HepG2 (cell line): ENCODE data around the gene GTF2B. TPM values are rescaled to one million over a fixed set of nuclear protein-coding genes. Genes with fewer than 3 reads are reported as not detected.
"Not testable (repeated sequence)": the region's sequence is repeated elsewhere in the genome, so short reads cannot be mapped to it uniquely, and the experiment has no call there.

ENCODE experiments used
- ATAC-seq: fragments of 200-7000 bp; cut with Tn5 transposase; 3 replicates; pipeline ENCODE4 v1.9.1; 2020; ENCODE audit warnings: mild to moderate bottlenecking, moderate library complexity
- BruUV-seq: library from RNA; stranded (reverse); fragments of 400-500 nt; replicated peaks from 2 replicates; lab custom pipeline; 2021; lab: Mats Ljungman, UMichigan
- CTCF ChIA-PET: fragments of 300-600 bp; formaldehyde crosslinking; extraction: SDS; loops from one replicate; lab custom pipeline; 2021; ENCODE audit warnings: low total read pairs, inconsistent platforms, low intra/inter-chr PET ratio; lab: Yijun Ruan, JAX
- POLR2A ChIA-PET: fragments of 350-600 bp; sonication (Branson Sonifier 250); formaldehyde crosslinking; loops from one replicate; lab custom pipeline; 2020; ENCODE audit warnings: antibody characterized with exemption, inconsistent platforms; lab: Yijun Ruan, JAX
- DNase-seq: peaks from one replicate; pipeline ENCODE4 v3.0.0-alpha.2; 2015; ENCODE audit warnings: low spot score
- FAIRE-seq: peaks from 3 replicates; lab custom pipeline; 2011; peaks lifted over from hg19 to GRCh38; lab: Jason Lieb, UNC
- H2AFZ ChIP-seq: one replicate; pipeline ENCODE4 v1.6.1; 2011; ENCODE audit warnings: low read length, inconsistent platforms
- H3K27ac ChIP-seq: fragments of 300-600 bp; 3 replicates; pipeline ENCODE4 v1.8.0; 2011; ENCODE audit warnings: mixed run types, mild to moderate bottlenecking, mixed read lengths, low read length, inconsistent platforms; ENCODE audit not compliant: insufficient read depth; ENCODE audit errors: extremely low read length
- H3K27me3 ChIP-seq, 2 experiments: fragments of 200-600 bp in 1 of 2; 2 replicates in 1 of 2; 3 replicates in 1 of 2; pipeline versions ENCODE4 v1.6.0 to v1.8.0; 2011; ENCODE audit warnings: low read length in 2 of 2, mild to moderate bottlenecking in 2 of 2, moderate library complexity in 2 of 2, inconsistent platforms in 1 of 2; ENCODE audit not compliant: insufficient read depth in 2 of 2, control insufficient read depth in 1 of 2
- H3K36me3 ChIP-seq, 2 experiments: fragments of 200-600 bp in 1 of 2; replicated peaks in 1 of 2; 2 replicates in 1 of 2; 3 replicates in 1 of 2; pipeline versions ENCODE4 v1.5.1 to v1.8.0; 2011; ENCODE audit warnings: low read length in 2 of 2, inconsistent platforms in 1 of 2; ENCODE audit not compliant: insufficient read depth in 2 of 2, control insufficient read depth in 1 of 2
- H3K4me1 ChIP-seq: 2 replicates; pipeline ENCODE4 v1.5.1; 2012; ENCODE audit warnings: low read length, inconsistent platforms; ENCODE audit not compliant: insufficient read depth
- H3K4me2 ChIP-seq: 2 replicates; pipeline ENCODE4 v1.6.0; 2011; ENCODE audit warnings: low read depth, low read length, inconsistent platforms
- H3K4me3 ChIP-seq, 3 experiments: fragments of 200-600 bp in 1 of 3; sonication (generic), shearing (Covaris generic) in 1 of 3; replicated peaks in 1 of 3; 2 replicates each; pipeline ENCODE4 v1.5.1; 2011 to 2016; ENCODE audit warnings: low read length in 3 of 3, inconsistent platforms in 2 of 3, low read depth in 2 of 3, mild to moderate bottlenecking in 2 of 3, control low read depth in 1 of 3, mixed read lengths in 1 of 3; ENCODE audit not compliant: insufficient read depth in 1 of 3
- H3K79me2 ChIP-seq: one replicate; pipeline ENCODE4 v1.6.1; 2011; ENCODE audit warnings: low read length, inconsistent platforms; ENCODE audit not compliant: insufficient read depth
- H3K9ac ChIP-seq: 2 replicates; pipeline ENCODE4 v1.6.0; 2011; ENCODE audit warnings: mild to moderate bottlenecking, low read depth, low read length, inconsistent platforms; ENCODE audit not compliant: insufficient read depth
- H3K9me3 ChIP-seq: 2 replicates; pipeline ENCODE4 v1.5.1; 2012; ENCODE audit warnings: mild to moderate bottlenecking, low read length
- H4K20me1 ChIP-seq: 2 replicates; pipeline ENCODE4 v1.6.0; 2011; ENCODE audit warnings: inconsistent platforms, mild to moderate bottlenecking, low read length, moderate library complexity; ENCODE audit not compliant: insufficient read depth
- CEBPB ChIP-seq: IDR thresholded peaks from 2 replicates; pipeline ENCODE4 v1.6.1; 2011; ENCODE audit warnings: low read depth, low read length, improper control_type of control experiment, borderline replicate concordance
- EP300 ChIP-seq, 3 experiments: sonication (generic) in 1 of 3; formaldehyde crosslinking in 1 of 3; IDR thresholded peaks; 2 replicates each; pipeline versions ENCODE4 v1.5.1 to v1.6.1; 2011 to 2020; ENCODE audit warnings: low read depth in 2 of 3, low read length in 2 of 3, borderline replicate concordance in 1 of 3, improper control_type of control experiment in 1 of 3, mild to moderate bottlenecking in 1 of 3, missing genetic modification reagents in 1 of 3, moderate library complexity in 1 of 3
- HNF4A ChIP-seq: sonication (generic); formaldehyde crosslinking; IDR thresholded peaks from 2 replicates; pipeline ENCODE4 v1.4.0; 2020; ENCODE audit warnings: missing genetic modification reagents
- HNF4G ChIP-seq, 2 experiments: sonication (generic) in 1 of 2; formaldehyde crosslinking in 1 of 2; IDR thresholded peaks; 2 replicates each; pipeline versions ENCODE4 v1.4.0 to v1.6.1; 2011 to 2020; ENCODE audit warnings: borderline replicate concordance in 2 of 2, low read depth in 2 of 2, mild to moderate bottlenecking in 2 of 2, low read length in 1 of 2, missing genetic modification reagents in 1 of 2, moderate library complexity in 1 of 2
- ISL2 ChIP-seq: sonication (generic); formaldehyde crosslinking; IDR thresholded peaks from 2 replicates; pipeline ENCODE4 v1.5.0; 2020; ENCODE audit warnings: missing genetic modification reagents
- KAT8 ChIP-seq: IDR thresholded peaks from 2 replicates; pipeline ENCODE4 v1.6.1; 2016; ENCODE audit warnings: missing genetic modification reagents, missing compliant biosample characterization
- KDM6A ChIP-seq: IDR thresholded peaks from 2 replicates; pipeline ENCODE4 v1.6.1; 2016; ENCODE audit warnings: low read depth
- KLF16 ChIP-seq, 2 experiments: sonication (generic) in 1 of 2; formaldehyde crosslinking in 1 of 2; IDR thresholded peaks; 2 replicates each; pipeline versions ENCODE4 v1.6.1 to v1.8.0; 2016 to 2023; ENCODE audit warnings: missing genetic modification reagents in 2 of 2, missing compliant biosample characterization in 1 of 2
- POGZ ChIP-seq: sonication (generic); formaldehyde crosslinking; IDR thresholded peaks from 2 replicates; pipeline ENCODE4 v1.4.0; 2020; ENCODE audit warnings: mild to moderate bottlenecking, missing genetic modification reagents
- SALL1 ChIP-seq: sonication (generic); formaldehyde crosslinking; IDR thresholded peaks from 2 replicates; pipeline ENCODE4 v1.8.0; 2022; ENCODE audit warnings: mild to moderate bottlenecking, missing genetic modification reagents
- SOX13 ChIP-seq, 3 experiments: fragments of 450-650 bp in 1 of 3; sonication (generic) in 1 of 3; formaldehyde crosslinking in 1 of 3; IDR thresholded peaks in 2 of 3; conservative IDR thresholded peaks in 1 of 3; 2 replicates each; pipeline versions ENCODE4 v1.5.0 to v1.6.1; 2016 to 2020; ENCODE audit warnings: antibody characterized with exemption in 1 of 3, mild to moderate bottlenecking in 1 of 3, missing compliant biosample characterization in 1 of 3, missing genetic modification reagents in 1 of 3, moderate library complexity in 1 of 3
- ZNF264 ChIP-seq: sonication (generic); formaldehyde crosslinking; IDR thresholded peaks from 2 replicates; pipeline ENCODE4 v1.4.0; 2020; ENCODE audit warnings: missing genetic modification reagents
- ZNF292 ChIP-seq: sonication (generic); formaldehyde crosslinking; IDR thresholded peaks from 2 replicates; pipeline ENCODE4 v1.8.1; 2022; ENCODE audit warnings: mild to moderate bottlenecking, low read depth, missing genetic modification reagents, borderline replicate concordance
- WGBS: methylation state at CpG from one replicate; pipeline ENCODE4 v1.1.6; 2017; ENCODE audit warnings: low lambda C conversion rate; 5-methylcytosine and 5-hydroxymethylcytosine counted together
- in situ Hi-C: cut with HindIII; loops from 2 replicates; pipeline ENCODE4 v1.10.0; 2017; ENCODE audit warnings: low pct_unique_long_range_greater_than_20kb; ENCODE audit not compliant: extremely low pct_ligation_motif_present
- intact Hi-C: fragments of 100-400 bp; cut with micrococcal nuclease; formaldehyde crosslinking; loops from one replicate; pipeline ENCODE4 v1.10.0; 2022; ENCODE audit not compliant: unreplicated experiment
- polyA plus RNA-seq, 8 experiments: library from polyadenylated mRNA; depleted of rRNA in 3 of 8; stranded (reverse) in 7 of 8; unstranded in 1 of 8; fragments of >200 nt; fragmentation: Illumina TruSeq in 4 of 8; extraction: Trizol in 4 of 8; gene quantifications; 2 replicates each; pipeline versions ENCODE4 v1.2.1 to v1.2.3, GENCODE V29; 2011 to 2016; ENCODE audit warnings: low read depth in 4 of 8, missing spikeins in 1 of 8, mixed read lengths in 1 of 8; ENCODE audit not compliant: insufficient read depth in 1 of 8
- total RNA-seq, 5 experiments: library from RNA; depleted of rRNA; stranded (reverse); fragments of >200 nt; fragmentation: Illumina TruSeq; extraction: Trizol; gene quantifications; 2 replicates each; pipeline ENCODE4 v1.2.3, GENCODE V29; 2016; ENCODE audit warnings: low read depth in 1 of 5
- TF ChIP-seq, protein P1 (sequence below): sonication (generic); formaldehyde crosslinking; IDR thresholded peaks from 2 replicates; pipeline ENCODE4 v1.5.0; 2020; ENCODE audit warnings: mild to moderate bottlenecking, low read depth, missing genetic modification reagents, borderline replicate concordance

The GTF2B gene
- total and polyA plus RNA-seq, 2 of the 13 experiments (the other 11 are each of a cell fraction or from before 2014, with no cell fraction given), result 31.5 to 43.4 TPM

DNA sequence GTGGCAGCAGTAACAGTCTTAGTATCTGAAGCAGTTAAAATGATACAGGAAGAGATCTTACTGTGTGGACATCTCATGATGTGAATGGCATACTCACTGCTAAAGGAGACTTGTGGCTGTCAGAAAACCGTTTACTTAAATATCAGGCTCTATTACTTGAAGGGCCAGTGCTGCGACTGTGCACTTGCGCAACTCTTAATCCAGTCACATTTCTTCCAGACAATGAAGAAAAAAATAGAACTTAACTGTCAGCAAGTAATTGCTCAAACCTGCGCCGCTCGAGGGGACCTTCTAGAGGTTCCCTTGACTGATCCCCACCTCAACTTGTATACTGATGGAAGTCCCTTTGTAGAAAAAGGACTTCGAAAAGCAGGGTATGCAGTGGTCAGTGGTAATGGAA is 38.8 kb upstream of the GTF2B start:
- H3K9ac ChIP-seq, H2AFZ ChIP-seq, H3K4me3 ChIP-seq, H3K4me1 ChIP-seq, H3K36me3 ChIP-seq, H3K9me3 ChIP-seq, BruUV-seq, FAIRE-seq, H4K20me1 ChIP-seq, H3K4me2 ChIP-seq, ATAC-seq, DNase-seq, CTCF ChIA-PET, intact Hi-C loops, H3K27ac ChIP-seq, POLR2A ChIA-PET, in situ Hi-C loops, H3K79me2 ChIP-seq, H3K27me3 ChIP-seq: not testable (repeated sequence)
- WGBS, result 97% methylated on average over 7 of the region's 7 CpGs
- TF ChIP-seq CEBPB, result peak; percentile 47

DNA sequence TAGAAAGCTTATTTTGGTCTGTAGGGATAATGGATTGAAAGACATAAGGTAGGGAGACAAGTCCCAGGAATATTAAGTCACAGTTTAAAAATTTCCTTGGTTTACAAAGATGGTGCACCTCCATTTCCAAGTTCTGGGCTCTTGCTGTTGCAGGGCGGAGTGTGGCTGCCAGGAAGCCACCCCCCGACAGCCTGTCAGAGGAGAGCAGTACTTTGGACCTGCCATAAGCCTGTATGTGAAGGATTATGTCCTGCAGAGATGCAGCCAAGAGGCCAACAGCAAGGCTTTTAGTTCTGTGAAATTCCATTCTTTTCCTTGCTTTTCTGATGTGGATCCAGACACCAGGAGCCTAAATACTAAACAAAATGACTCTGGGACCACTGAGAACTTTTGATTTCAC is 31.9 kb upstream of the GTF2B start:
- no peaks in the 10 kb centered on the region for H3K27me3 ChIP-seq
- H3K27ac ChIP-seq, result peak overlapping the region; percentile 56
- in situ Hi-C loops (no loop called here), intact Hi-C loops (no loop called here)
- peaks cover 3% of the 10 kb centered on the region; the same call in 1 of the 2 replicates for H3K9me3 ChIP-seq
- FAIRE-seq (peak; percentile 68), DNase-seq (peak; percentile 57), ATAC-seq (peak; percentile 89)
- BruUV-seq, result no TSS peak
- ChIA-PET CTCF (no interaction called here), POLR2A (interaction anchor here (1.2 kb wide), 1 partner anchor 31 kb away, joined by 3 read pairs; no protein-coding TSS in a partner anchor)
- peaks cover 1 to 6% of the 10 kb centered on the region in 2 experiments; a peak in 3 of 5 replicates for H3K36me3 ChIP-seq
- H3K79me2 ChIP-seq, result no peaks in the 10 kb centered on the region
- H3K4me1 ChIP-seq, result peaks cover 45% of the 10 kb centered on the region
- H2AFZ ChIP-seq, result no peak overlapping the region
- no peaks in the 10 kb centered on the region for H4K20me1 ChIP-seq
- H3K4me3 ChIP-seq, result no peak overlapping the region
- H3K4me2 ChIP-seq, result peak overlapping the region; percentile 2; the same call in 1 of the 2 replicates
- H3K9ac ChIP-seq, result no peak overlapping the region
- 37% methylated on average over 2 of the region's 2 CpGs for WGBS
- peak; percentile 55; the same call in 1 of the 2 replicates for TF ChIP-seq ISL2 (CRISPR knock-in tag)
- peak; percentile 91 for TF ChIP-seq HNF4A (CRISPR knock-in tag)
- peak; percentile 77; the same call in 1 of the 2 replicates for TF ChIP-seq ZNF292 (CRISPR knock-in tag)
- no peak for TF ChIP-seq KLF16 (CRISPR knock-in tag; IDR thresholded peaks at IDR 0.05)
- TF ChIP-seq ZNF264 (CRISPR knock-in tag), result no peak
- TF ChIP-seq SOX13 (IDR thresholded peaks at IDR 0.05), result no peak
- TF ChIP-seq SOX13 (CRISPR knock-in tag; conservative IDR thresholded peaks at IDR 0.05 in 1 of 2, IDR thresholded peaks at IDR 0.05 in 1 of 2), result peak in 1 of 2 experiments; percentile 36; a peak in 1 of 4 replicates
- TF ChIP-seq SALL1 (CRISPR knock-in tag), result peak; percentile 70
- TF ChIP-seq, protein P1, sequence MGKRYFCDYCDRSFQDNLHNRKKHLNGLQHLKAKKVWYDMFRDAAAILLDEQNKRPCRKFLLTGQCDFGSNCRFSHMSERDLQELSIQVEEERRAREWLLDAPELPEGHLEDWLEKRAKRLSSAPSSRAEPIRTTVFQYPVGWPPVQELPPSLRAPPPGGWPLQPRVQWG (CRISPR knock-in tag), result no peak
- peak; percentile 70 for TF ChIP-seq POGZ (CRISPR knock-in tag)
- TF ChIP-seq EP300 (IDR thresholded peaks at IDR 0.05; ENCODE audit: low read depth in 2 of 2, low read length in 2 of 2), result peak in 1 of 2 experiments; percentile 36; a peak in 1 of 4 replicates
- TF ChIP-seq EP300 (CRISPR knock-in tag; IDR thresholded peaks at IDR 0.05; ENCODE audit: borderline replicate concordance), result no peak
- peak; percentile 79 for TF ChIP-seq HNF4G (IDR thresholded peaks at IDR 0.05; ENCODE audit: borderline replicate concordance, low read depth, low read length)
- peak; percentile 26; the same call in 1 of the 2 replicates for TF ChIP-seq HNF4G (CRISPR knock-in tag; IDR thresholded peaks at IDR 0.05; ENCODE audit: borderline replicate concordance, low read depth)
- peak; percentile 57; the same call in 1 of the 2 replicates for TF ChIP-seq KDM6A (CRISPR knock-in tag)
- TF ChIP-seq KAT8 (CRISPR knock-in tag), result 0 out of 2 replicates have a peak, but pooled peaks have one; percentile 34
